Middle frontal gyrus (tissue), 1 donor: ENCODE results near the gene CTPS2.

Source experiments
- DNase-seq: peaks from one replicate; pipeline ENCODE4 v3.0.0-alpha.2; 2015; ENCODE audit warnings: low spot score; ENCODE audit errors: extremely low spot score

The CTPS2 gene

GRCh38 chrX:16566571-16566970 lies 145.9 kb downstream of the CTPS2 start:
- DNase-seq, result no peak

- DNase-seq, result no peak
These were observed 152.3 kb downstream of the CTPS2 start for GRCh38 chrX:16560173-16560572.

- DNase-seq, result no peak
These were observed 153.3 kb downstream of the CTPS2 start for GRCh38 chrX:16559206-16559619.

- DNase-seq, result no peak
These were observed 154.0 kb downstream of the CTPS2 start for GRCh38 chrX:16558489-16558888.

GRCh38 chrX:16552546-16552945 lies 159.9 kb downstream of the CTPS2 start:
- DNase-seq, result no peak

- no peak for DNase-seq
These were observed 164.8 kb downstream of the CTPS2 start for GRCh38 chrX:16547644-16548043.

GRCh38 chrX:16544969-16545368 lies 167.5 kb downstream of the CTPS2 start:
- DNase-seq, result no peak
